Stimulated activated CD4-positive, alpha-beta T cell treated with anti-CD3 and anti-CD28 coated beads, TNF-alpha, amount 100 ng/mL, for 24 hours (primary cell): Measurements from ENCODE around the gene SPDYE8.
A peak's percentile ranks its signal among the peaks of the same experiment; 100 is the strongest.
"Not testable (repeated sequence)": the region's sequence is repeated elsewhere in the genome, so short reads cannot be mapped to it uniquely, and the experiment has no call there.

Source experiments
- DNase-seq, 3 experiments: peaks; one replicate each; pipeline ENCODE4 v3.0.0-alpha.2; 2020; ENCODE audit warnings: low read depth in 3 of 3

SPDYE8 gene

GRCh38 chr7:73029666-73030065 is at the start of gene SPDYE8:
TSS of gene SPDYE8 (minus strand) at chr7:73029766. CDS start at chr7:73027966, 1,800 bp downstream.
- not testable (repeated sequence) for DNase-seq

- DNase-seq, result not testable (repeated sequence)
These were observed 28.2 kb upstream of the SPDYE8 start, which contains the start of gene SPDYE11 for GRCh38 chr7:73057811-73058210. TSS of gene SPDYE11 (minus strand) at chr7:73057911. CDS start at chr7:73056111, 1,800 bp downstream.

- DNase-seq, result not testable (repeated sequence)
These were observed 23.1 kb downstream of the SPDYE8 start for GRCh38 chr7:73006491-73006890.

DNA sequence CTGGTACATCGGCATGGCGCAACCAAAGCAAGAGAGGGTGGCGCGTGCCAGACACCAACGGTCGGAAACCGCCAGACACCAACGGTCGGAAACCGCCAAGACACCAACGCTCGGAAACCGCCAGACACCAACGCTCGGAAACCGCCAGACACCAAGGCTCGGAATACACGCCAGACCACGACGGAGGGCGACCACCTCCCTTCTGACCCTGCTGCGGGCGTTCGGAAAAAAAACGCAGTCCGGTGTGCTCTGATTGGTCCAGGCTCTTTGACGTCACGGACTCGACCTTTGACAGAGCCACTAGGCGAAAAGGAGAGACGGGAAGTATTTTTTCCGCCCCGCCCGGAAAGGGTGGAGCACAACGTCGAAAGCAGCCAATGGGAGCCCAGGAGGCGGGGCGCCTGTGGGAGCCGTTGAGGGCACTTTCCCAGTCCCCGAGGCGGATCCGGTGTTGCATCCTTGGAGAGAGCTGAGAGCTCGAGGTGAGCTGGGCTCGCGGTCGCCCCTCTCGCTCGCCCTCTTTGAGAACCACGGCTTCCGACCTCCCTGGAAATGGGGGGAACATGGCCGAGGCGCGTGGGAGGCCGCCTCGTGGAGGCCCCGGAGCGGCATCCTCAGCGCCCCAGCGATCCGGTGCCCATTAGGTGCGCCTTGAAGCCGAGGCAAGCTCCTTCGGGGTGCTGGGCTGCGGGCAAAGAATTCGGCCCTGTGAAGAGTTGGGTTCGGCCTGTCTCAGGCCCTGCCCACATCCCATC is 23.7 kb downstream of the SPDYE8 start:
- DNase-seq, result peak; percentile 69 to 92 (median 77)

DNA sequence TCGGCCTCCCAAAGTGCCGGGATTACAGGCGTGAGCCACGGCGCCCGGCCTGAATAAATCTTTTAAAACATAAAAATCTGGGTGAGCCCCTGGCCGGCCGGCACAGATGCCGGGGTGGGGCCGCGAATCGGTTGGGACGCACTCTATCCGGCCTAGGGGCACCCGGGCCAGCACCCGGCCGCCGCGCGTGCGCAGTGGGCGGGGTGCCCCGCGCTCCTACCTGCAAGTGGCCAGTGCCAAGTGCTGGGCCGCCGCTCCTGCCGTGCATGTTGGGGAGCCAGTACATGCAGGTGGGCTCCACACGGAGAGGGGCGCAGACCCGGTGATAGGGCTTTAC is 24.2 kb downstream of the SPDYE8 start:
- peak; percentile 49 to 69 (median 54) for DNase-seq

DNA sequence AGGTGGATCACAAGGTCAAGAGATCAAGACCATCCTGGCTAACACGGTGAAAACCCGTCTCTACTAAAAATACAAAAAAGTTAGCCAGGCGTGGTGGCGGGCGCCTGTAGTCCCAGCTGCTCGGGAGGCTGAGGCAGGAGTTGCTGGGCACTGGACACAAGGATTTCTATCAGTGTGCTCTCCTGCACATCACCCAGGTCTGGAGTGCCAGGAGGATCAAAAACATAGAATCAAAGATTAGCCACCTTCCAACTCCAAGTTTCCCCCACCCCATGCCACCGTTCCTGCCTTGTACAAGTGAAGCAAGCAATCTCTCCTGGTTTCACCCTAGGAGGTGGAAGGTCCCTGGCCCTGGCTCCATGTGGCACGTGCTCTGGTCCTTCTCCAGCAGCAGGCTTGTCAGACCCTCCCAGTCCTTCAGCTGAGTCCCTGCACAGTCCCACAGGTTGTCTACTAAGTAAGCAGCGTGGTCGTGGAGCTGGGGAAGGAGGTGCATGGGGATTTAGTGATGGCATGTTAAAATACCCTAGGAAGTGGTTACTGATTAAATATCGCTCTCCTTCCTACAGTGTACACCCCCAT is 31.6 kb downstream of the SPDYE8 start:
- not testable (repeated sequence) for DNase-seq

GRCh38 chr7:72997447-72997846 is 32.1 kb downstream of the SPDYE8 start:
- DNase-seq, result not testable (repeated sequence)

DNA sequence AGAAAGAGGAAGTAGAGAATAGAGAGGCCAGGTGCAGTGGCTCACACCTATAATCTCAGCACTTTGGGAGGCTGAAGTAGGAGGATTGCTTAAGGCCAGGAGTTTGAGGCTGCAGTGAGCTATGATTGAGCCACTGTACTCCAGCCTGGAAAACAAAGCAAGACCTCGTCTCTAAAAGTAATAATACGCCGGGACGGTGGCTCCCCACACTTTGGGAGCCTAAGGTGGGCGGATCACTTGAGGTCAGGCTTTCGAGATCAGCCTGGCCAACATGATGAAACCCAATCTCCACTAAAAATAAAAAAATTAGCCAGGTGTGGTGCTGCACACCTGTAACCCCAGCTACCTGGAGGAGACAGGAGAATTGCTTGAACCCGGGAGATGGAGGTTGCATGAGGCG is 34.1 kb downstream of the SPDYE8 start:
- not testable (repeated sequence) for DNase-seq

GRCh38 chr7:72990146-72990913 is 39.2 kb downstream of the SPDYE8 start:
- not testable (repeated sequence) for DNase-seq

- DNase-seq, result not testable (repeated sequence)
These were observed 47.5 kb downstream of the SPDYE8 start for GRCh38 chr7:72982084-72982483.

DNA sequence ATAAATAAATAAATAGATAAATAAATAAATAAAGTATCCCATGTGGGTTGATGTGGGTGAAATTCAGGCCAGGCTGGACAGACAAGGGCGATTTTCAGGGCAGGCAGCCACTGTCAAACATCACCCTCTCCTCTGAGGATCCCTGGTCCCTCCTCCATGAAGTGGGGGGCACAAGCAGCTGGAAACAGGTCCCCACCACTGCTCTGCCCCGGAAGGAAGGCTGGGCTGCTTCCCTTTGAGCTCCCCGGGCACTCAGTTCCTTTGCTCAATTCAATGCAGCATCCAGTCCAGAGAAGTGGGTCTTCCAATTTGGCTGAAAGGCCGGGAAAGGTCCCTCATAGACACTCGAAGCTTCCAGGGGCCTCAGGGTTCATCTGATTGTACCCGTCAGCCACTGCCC is 49.2 kb downstream of the SPDYE8 start:
- DNase-seq, result not testable (repeated sequence)

- not testable (repeated sequence) for DNase-seq
These were observed 53.1 kb downstream of the SPDYE8 start for GRCh38 chr7:72976434-72976833.

GRCh38 chr7:72975656-72976286 is 53.8 kb downstream of the SPDYE8 start:
- DNase-seq, result not testable (repeated sequence)

GRCh38 chr7:72974781-72975180 is 54.8 kb downstream of the SPDYE8 start:
- DNase-seq, result not testable (repeated sequence)

- DNase-seq, result not testable (repeated sequence)
These were observed 58.1 kb downstream of the SPDYE8 start for GRCh38 chr7:72971505-72971904.
